Panc1 (cell line): ENCODE measurements around the gene POLR1B.

ENCODE experiments used
- CTCF ChIP-seq: fragments of 450-650 bp; IDR thresholded peaks from 2 replicates; pipeline ENCODE4 v1.5.1; 2017; ENCODE audit warnings: mild to moderate bottlenecking
- POLR2AphosphoS5 ChIP-seq: IDR thresholded peaks from 2 replicates; pipeline ENCODE4 v1.6.1; 2012; ENCODE audit warnings: mild to moderate bottlenecking, low read depth, low read length, moderate library complexity
- REST ChIP-seq, 2 experiments: IDR thresholded peaks; 2 replicates each; pipeline ENCODE4 v1.6.1; 2011 to 2012; ENCODE audit warnings: low read depth in 2 of 2, control low read depth in 1 of 2, low read length in 1 of 2, mild to moderate bottlenecking in 1 of 2, moderate library complexity in 1 of 2; ENCODE audit not compliant: insufficient read depth in 1 of 2
- SIN3A ChIP-seq: IDR thresholded peaks from 2 replicates; pipeline ENCODE4 v1.6.1; 2012; ENCODE audit warnings: low read depth, mild to moderate bottlenecking, low read length, moderate library complexity, borderline replicate concordance; ENCODE audit not compliant: insufficient read depth
- TCF7L2 ChIP-seq: IDR thresholded peaks from 2 replicates; pipeline ENCODE4 v1.6.1; 2011; ENCODE audit warnings: mild to moderate bottlenecking, low read depth, low read length, inconsistent platforms

- no peak for TF ChIP-seq TCF7L2
- no peak for TF ChIP-seq CTCF
- no peak for TF ChIP-seq POLR2AphosphoS5
- TF ChIP-seq REST (IDR thresholded peaks at IDR 0.05; ENCODE audit: insufficient read depth in 1 of 2, low read depth in 2 of 2, low read length in 1 of 2), result no peak
- TF ChIP-seq SIN3A, result no peak
These were observed 22.8 kb upstream of the POLR1B start for GRCh38 chr2:112519506-112519905.
